WTC11 (cell line): Measurements from ENCODE around the gene ACTR3C.

Source experiments
- CREM ChIP-seq: sonication (generic); formaldehyde crosslinking; IDR thresholded peaks from 2 replicates; pipeline ENCODE4 v1.8.1; 2022; ENCODE audit warnings: mild to moderate bottlenecking, missing genetic modification reagents, moderate library complexity
- CTCF ChIP-seq: fragments of 200-600 bp; IDR thresholded peaks from 2 replicates; pipeline ENCODE4 v1.8.0; 2022; ENCODE audit warnings: antibody characterized with exemption
- E2F1 ChIP-seq: sonication (generic); formaldehyde crosslinking; IDR thresholded peaks from 2 replicates; pipeline ENCODE4 v1.8.0; 2022; ENCODE audit warnings: mild to moderate bottlenecking, missing genetic modification reagents
- FOXK1 ChIP-seq: sonication (generic); formaldehyde crosslinking; IDR thresholded peaks from 2 replicates; pipeline ENCODE4 v1.8.0; 2022; ENCODE audit warnings: mild to moderate bottlenecking, moderate library complexity, missing genetic modification reagents
- HMGXB4 ChIP-seq: sonication (generic); formaldehyde crosslinking; IDR thresholded peaks from 2 replicates; pipeline ENCODE4 v1.8.1; 2023; ENCODE audit warnings: mild to moderate bottlenecking, moderate library complexity, missing genetic modification reagents
- TF ChIP-seq, protein P1 (sequence below): sonication (generic); formaldehyde crosslinking; IDR thresholded peaks from 2 replicates; pipeline ENCODE4 v1.8.1; 2022; ENCODE audit warnings: mild to moderate bottlenecking, moderate library complexity, missing genetic modification reagents

DNA sequence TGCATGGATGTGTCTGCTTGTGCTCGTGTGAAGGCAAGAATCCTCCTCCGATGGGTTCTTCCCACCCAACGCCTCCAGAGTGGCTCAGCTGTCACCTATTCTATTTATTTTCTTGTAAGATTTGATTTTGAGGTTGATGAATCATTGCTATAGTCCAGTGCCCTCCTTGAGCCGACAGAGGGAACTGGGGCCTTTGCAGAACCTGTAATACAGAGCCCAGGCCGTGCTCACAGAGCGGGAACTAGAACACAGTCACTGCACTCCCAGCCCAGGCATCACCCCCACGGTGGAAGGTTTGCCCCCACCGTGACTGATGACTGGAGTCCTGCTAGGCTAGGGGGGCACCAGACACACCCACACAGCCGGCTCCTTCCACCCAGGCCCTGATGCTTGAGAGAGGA lies 16.1 kb upstream of the ACTR3C start:
- TF ChIP-seq FOXK1 (CRISPR knock-in tag) (no peak), CREM (CRISPR knock-in tag) (no peak), CTCF (no peak), E2F1 (CRISPR knock-in tag) (no peak), HMGXB4 (CRISPR knock-in tag) (no peak)
- TF ChIP-seq, protein P1, sequence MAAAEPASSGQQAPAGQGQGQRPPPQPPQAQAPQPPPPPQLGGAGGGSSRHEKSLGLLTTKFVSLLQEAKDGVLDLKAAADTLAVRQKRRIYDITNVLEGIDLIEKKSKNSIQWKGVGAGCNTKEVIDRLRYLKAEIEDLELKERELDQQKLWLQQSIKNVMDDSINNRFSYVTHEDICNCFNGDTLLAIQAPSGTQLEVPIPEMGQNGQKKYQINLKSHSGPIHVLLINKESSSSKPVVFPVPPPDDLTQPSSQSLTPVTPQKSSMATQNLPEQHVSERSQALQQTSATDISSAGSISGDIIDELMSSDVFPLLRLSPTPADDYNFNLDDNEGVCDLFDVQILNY (CRISPR knock-in tag): no peak
